Activated naive CD8-positive, alpha-beta T cell treated with anti-CD3 and anti-CD28 coated beads for 36 hours (primary cell): Measurements from ENCODE around the gene TRIM63. TPM values are rescaled to one million over a fixed set of nuclear protein-coding genes. Genes with fewer than 3 reads are reported as not detected.
"Not testable (repeated sequence)": the region's sequence is repeated elsewhere in the genome, so short reads cannot be mapped to it uniquely, and the experiment has no call there.

Experiments used
- DNase-seq: peaks from one replicate; pipeline ENCODE4 v3.0.0; 2021
- H3K27ac Mint-ChIP-seq: one replicate; pipeline ENCODE4 v1.8.0; 2022; ENCODE audit warnings: mild to moderate bottlenecking, moderate library complexity, mixed read lengths
- H3K27me3 Mint-ChIP-seq: one replicate; pipeline ENCODE4 v1.8.0; 2022; ENCODE audit warnings: mild to moderate bottlenecking, mixed read lengths
- H3K36me3 Mint-ChIP-seq: one replicate; pipeline ENCODE4 v1.8.0; 2021; ENCODE audit warnings: mild to moderate bottlenecking, mixed read lengths
- H3K4me1 Mint-ChIP-seq: one replicate; pipeline ENCODE4 v1.8.0; 2021; ENCODE audit warnings: mixed read lengths
- H3K4me3 Mint-ChIP-seq: one replicate; pipeline ENCODE4 v1.8.0; 2022; ENCODE audit warnings: mild to moderate bottlenecking, moderate library complexity, mixed read lengths
- H3K9me3 Mint-ChIP-seq: one replicate; pipeline ENCODE4 v1.8.0; 2022; ENCODE audit warnings: mixed read lengths
- total RNA-seq, 2 experiments: library from RNA; stranded (reverse); gene quantifications; one replicate each; pipeline ENCODE4 v1.2.3, GENCODE V29; 2021

Gene TRIM63
- not detected for total RNA-seq

GRCh38 chr1:26067432-26067911 is at the start of gene TRIM63:
Gene TRIM63, minus strand, starts transcription at chr1:26067630. Its CDS starts 136 bp downstream, at chr1:26067494.
- Mint-ChIP-seq H3K9me3 (no peaks in the 10 kb centered on the region), H3K4me3 (no peak within 1 kb of the TSS), H3K36me3 (no peaks in the 10 kb centered on the region), H3K27me3 (peaks cover 20% of the 10 kb centered on the region), H3K27ac (no peak within 1 kb of the TSS), H3K4me1 (no peaks in the 10 kb centered on the region)
- DNase-seq = no peak

- no peak overlapping the region for H3K4me3 Mint-ChIP-seq
- DNase-seq = no peak
- H3K27ac Mint-ChIP-seq = no peak overlapping the region
- H3K27me3 Mint-ChIP-seq = no peaks in the 10 kb centered on the region
- peaks cover 9% of the 10 kb centered on the region for H3K36me3 Mint-ChIP-seq
- peaks cover 28% of the 10 kb centered on the region for H3K4me1 Mint-ChIP-seq
- H3K9me3 Mint-ChIP-seq = no peaks in the 10 kb centered on the region
Observed at GRCh38 chr1:26114165-26114927, 46.9 kb upstream of the TRIM63 start.

GRCh38 chr1:26112407-26112775 is 45.0 kb upstream of the TRIM63 start:
- H3K4me3 Mint-ChIP-seq = peak overlapping the region; percentile 93
- no peaks in the 10 kb centered on the region for H3K27me3 Mint-ChIP-seq
- DNase-seq = no peak
- no peaks in the 10 kb centered on the region for H3K9me3 Mint-ChIP-seq
- H3K36me3 Mint-ChIP-seq = peaks cover 3% of the 10 kb centered on the region
- H3K4me1 Mint-ChIP-seq = peaks cover 23% of the 10 kb centered on the region
- H3K27ac Mint-ChIP-seq = peak overlapping the region; percentile 87

- peak within 1 kb of the TSS; percentile 92 for H3K27ac Mint-ChIP-seq
- H3K36me3 Mint-ChIP-seq = peaks cover 3% of the 10 kb centered on the region
- H3K27me3 Mint-ChIP-seq = no peaks in the 10 kb centered on the region
- peak; percentile 94 for DNase-seq
- peaks cover 23% of the 10 kb centered on the region for H3K4me1 Mint-ChIP-seq
- H3K4me3 Mint-ChIP-seq = peak within 1 kb of the TSS; percentile 93
- H3K9me3 Mint-ChIP-seq = no peaks in the 10 kb centered on the region
Observed at GRCh38 chr1:26111530-26112406, 44.3 kb upstream of the TRIM63 start, which contains the start of gene PDIK1L. Gene PDIK1L, plus strand, starts transcription at chr1:26111824. Its CDS starts 2,485 bp downstream, at chr1:26114309.

- Mint-ChIP-seq H3K27ac (peak overlapping the region; percentile 80), H3K27me3 (no peaks in the 10 kb centered on the region)
- DNase-seq = peak; percentile 80
Observed at GRCh38 chr1:26110731-26111529, 43.5 kb upstream of the TRIM63 start.

GRCh38 chr1:26109229-26110164 is 42.1 kb upstream of the TRIM63 start:
- Mint-ChIP-seq H3K36me3 (peaks cover 2% of the 10 kb centered on the region), H3K4me3 (peak overlapping the region; percentile 86), H3K27me3 (peaks cover 3% of the 10 kb centered on the region), H3K27ac (no peak overlapping the region), H3K4me1 (peaks cover 26% of the 10 kb centered on the region), H3K9me3 (no peaks in the 10 kb centered on the region)
- no peak for DNase-seq

More at GRCh38 chr1:26110731-26111529, 43.5 kb upstream of the TRIM63 start:
- Mint-ChIP-seq H3K9me3 (no peaks in the 10 kb centered on the region), H3K4me1 (peaks cover 23% of the 10 kb centered on the region), H3K36me3 (peaks cover 3% of the 10 kb centered on the region), H3K4me3 (peak overlapping the region; percentile 86)

GRCh38 chr1:26105226-26105548 is 37.8 kb upstream of the TRIM63 start:
- H3K4me3 Mint-ChIP-seq, H3K27ac Mint-ChIP-seq, H3K9me3 Mint-ChIP-seq, H3K27me3 Mint-ChIP-seq, H3K4me1 Mint-ChIP-seq, DNase-seq, H3K36me3 Mint-ChIP-seq: not testable (repeated sequence)

- no peaks in the 10 kb centered on the region for H3K9me3 Mint-ChIP-seq
- no peak overlapping the region for H3K27ac Mint-ChIP-seq
- H3K4me3 Mint-ChIP-seq = no peak overlapping the region
- peaks cover 8% of the 10 kb centered on the region for H3K27me3 Mint-ChIP-seq
- no peak for DNase-seq
- peaks cover 7% of the 10 kb centered on the region for H3K4me1 Mint-ChIP-seq
- H3K36me3 Mint-ChIP-seq = no peaks in the 10 kb centered on the region
Observed at GRCh38 chr1:26102526-26102925, 35.1 kb upstream of the TRIM63 start.

GRCh38 chr1:26102119-26102518 is 34.7 kb upstream of the TRIM63 start:
- Mint-ChIP-seq H3K36me3 (no peaks in the 10 kb centered on the region), H3K27ac (no peak overlapping the region), H3K27me3 (peaks cover 8% of the 10 kb centered on the region), H3K4me3 (no peak overlapping the region), H3K4me1 (peaks cover 7% of the 10 kb centered on the region), H3K9me3 (no peaks in the 10 kb centered on the region)
- no peak for DNase-seq

GRCh38 chr1:26100204-26100603 is 32.8 kb upstream of the TRIM63 start:
- not testable (repeated sequence) for H3K4me1 Mint-ChIP-seq, H3K27me3 Mint-ChIP-seq, H3K9me3 Mint-ChIP-seq

GRCh38 chr1:26099780-26100179 is 32.4 kb upstream of the TRIM63 start:
- Mint-ChIP-seq H3K4me1 (peaks cover 2% of the 10 kb centered on the region), H3K9me3 (no peaks in the 10 kb centered on the region)

More at GRCh38 chr1:26100204-26100603, 32.8 kb upstream of the TRIM63 start:
- H3K4me3 Mint-ChIP-seq, H3K27ac Mint-ChIP-seq, H3K36me3 Mint-ChIP-seq, DNase-seq: not testable (repeated sequence)

GRCh38 chr1:26098602-26099001 is 31.2 kb upstream of the TRIM63 start:
- no peak overlapping the region for H3K4me3 Mint-ChIP-seq
- H3K4me1 Mint-ChIP-seq = peaks cover 2% of the 10 kb centered on the region
- H3K36me3 Mint-ChIP-seq = no peaks in the 10 kb centered on the region
- H3K27ac Mint-ChIP-seq = no peak overlapping the region
- H3K27me3 Mint-ChIP-seq = peaks cover 5% of the 10 kb centered on the region
- H3K9me3 Mint-ChIP-seq = no peaks in the 10 kb centered on the region
- no peak for DNase-seq

More at GRCh38 chr1:26099780-26100179, 32.4 kb upstream of the TRIM63 start:
- H3K27me3 Mint-ChIP-seq = peaks cover 6% of the 10 kb centered on the region
- no peak overlapping the region for H3K4me3 Mint-ChIP-seq
- H3K27ac Mint-ChIP-seq = no peak overlapping the region
- DNase-seq = no peak
- no peaks in the 10 kb centered on the region for H3K36me3 Mint-ChIP-seq

GRCh38 chr1:26097696-26098095 is 30.3 kb upstream of the TRIM63 start:
- Mint-ChIP-seq H3K9me3 (no peaks in the 10 kb centered on the region), H3K27me3 (peaks cover 9% of the 10 kb centered on the region), H3K27ac (no peak overlapping the region), H3K36me3 (no peaks in the 10 kb centered on the region), H3K4me3 (no peak overlapping the region), H3K4me1 (peaks cover 2% of the 10 kb centered on the region)
- DNase-seq = no peak

- Mint-ChIP-seq H3K9me3 (no peaks in the 10 kb centered on the region), H3K36me3 (no peaks in the 10 kb centered on the region), H3K27ac (no peak overlapping the region), H3K4me3 (no peak overlapping the region), H3K27me3 (peaks cover 18% of the 10 kb centered on the region), H3K4me1 (peaks cover 2% of the 10 kb centered on the region)
- DNase-seq = no peak
Observed at GRCh38 chr1:26096471-26096870, 29.0 kb upstream of the TRIM63 start.
